OCI-LY7 (cell line): Measurements from ENCODE around the gene ENSA. TPM values are rescaled to one million over a fixed set of nuclear protein-coding genes. Genes with fewer than 3 reads are reported as not detected.
A peak's percentile ranks its signal among the peaks of the same experiment; 100 is the strongest.

Source experiments
- BruUV-seq: library from RNA; stranded (reverse); fragments of 400-500 nt; replicated peaks from 2 replicates; lab custom pipeline; 2021; lab: Mats Ljungman, UMichigan
- CTCF ChIA-PET: fragments of 300-600 bp; sonication (Branson Sonifier 250); formaldehyde crosslinking; loops from one replicate; lab custom pipeline; 2022; ENCODE audit warnings: antibody characterized with exemption; ENCODE audit not compliant: unreplicated experiment; lab: Charles Lee
- POLR2A ChIA-PET: fragments of 300-600 bp; sonication (Branson Sonifier 250); formaldehyde crosslinking; loops from one replicate; lab custom pipeline; 2022; ENCODE audit warnings: antibody characterized with exemption; lab: Charles Lee
- DNase-seq: peaks from one replicate; pipeline ENCODE4 v3.0.0-alpha.2; 2015; ENCODE audit warnings: low spot score
- H2AFZ ChIP-seq: fragments of 200-600 bp; sonication (generic), shearing (Covaris generic); 2 replicates; pipeline ENCODE4 v1.6.1; 2014; ENCODE audit warnings: mild to moderate bottlenecking, antibody characterized with exemption, low read length, moderate library complexity
- H3K27ac ChIP-seq: fragments of 200-600 bp; sonication (generic); 2 replicates; pipeline ENCODE4 v1.5.1; 2014; ENCODE audit warnings: mixed run types, low read depth, mild to moderate bottlenecking, moderate library complexity, low read length, inconsistent platforms; ENCODE audit not compliant: poor library complexity, severe bottlenecking
- H3K36me3 ChIP-seq: fragments of 200-600 bp; sonication (generic); 2 replicates; pipeline ENCODE4 v1.6.1; 2014; ENCODE audit warnings: mild to moderate bottlenecking, antibody characterized with exemption, low read length, moderate library complexity, mixed read lengths; ENCODE audit not compliant: insufficient read depth
- H3K4me1 ChIP-seq: fragments of 200-600 bp; sonication (generic); 2 replicates; pipeline ENCODE4 v1.5.1; 2014; ENCODE audit warnings: mild to moderate bottlenecking, low read length; ENCODE audit not compliant: insufficient read depth, poor library complexity, severe bottlenecking
- H3K4me2 ChIP-seq: fragments of 200-600 bp; sonication (generic); 2 replicates; pipeline ENCODE4 v1.6.1; 2014; ENCODE audit warnings: mild to moderate bottlenecking, low read length
- H3K4me3 ChIP-seq: fragments of 200-600 bp; sonication (generic); 2 replicates; pipeline ENCODE4 v1.5.1; 2014; ENCODE audit warnings: mild to moderate bottlenecking, low read depth, low read length; ENCODE audit not compliant: poor library complexity, severe bottlenecking
- H3K79me2 ChIP-seq: fragments of 200-600 bp; sonication (generic); 2 replicates; pipeline ENCODE4 v1.6.1; 2016; ENCODE audit warnings: low read depth, mild to moderate bottlenecking, low read length, moderate library complexity, mixed read lengths; ENCODE audit not compliant: insufficient read depth
- H3K9me2 ChIP-seq: fragments of 200-600 bp; sonication (generic); 2 replicates; pipeline ENCODE4 v1.6.1; 2016; ENCODE audit warnings: mild to moderate bottlenecking, low read length, mixed read lengths; ENCODE audit not compliant: insufficient read depth
- H3K9me3 ChIP-seq: fragments of 200-600 bp; sonication (generic); 2 replicates; pipeline ENCODE4 v1.6.1; 2014; ENCODE audit warnings: mild to moderate bottlenecking, mixed run types, low read length, mixed read lengths
- H4K20me1 ChIP-seq: fragments of 200-600 bp; sonication (generic); 2 replicates; pipeline ENCODE4 v1.6.1; 2014; ENCODE audit warnings: mild to moderate bottlenecking, antibody characterized with exemption, low read length, moderate library complexity, mixed read lengths; ENCODE audit not compliant: insufficient read depth
- CTCF ChIP-seq: fragments of 200-600 bp; sonication (generic); conservative IDR thresholded peaks from 2 replicates; pipeline ENCODE4 v1.5.1; 2014; ENCODE audit warnings: mild to moderate bottlenecking, antibody characterized with exemption, low read length, moderate library complexity, mixed read lengths
- EZH2phosphoT487 ChIP-seq: fragments of 200-600 bp; sonication (generic); IDR thresholded peaks from 2 replicates; pipeline ENCODE4 v1.6.1; 2018; ENCODE audit warnings: low read depth, borderline replicate concordance, mild to moderate bottlenecking, mixed run types, antibody characterized with exemption, low read length, moderate library complexity, mixed read lengths
- intact Hi-C: fragments of 100-400 bp; cut with micrococcal nuclease; formaldehyde crosslinking; loops from one replicate; pipeline ENCODE4 v1.10.0; 2022; ENCODE audit not compliant: unreplicated experiment
- small RNA-seq: library from RNA; depleted of rRNA; stranded (forward); fragments of <200 nt; gene quantifications from one replicate; pipeline ENCODE3, GENCODE V24; 2014
- total RNA-seq, 2 experiments: library from RNA; depleted of rRNA in 1 of 2; stranded (reverse); fragments of >200 nt in 1 of 2; shearing (Covaris generic) in 1 of 2; gene quantifications; 2 replicates each; pipeline ENCODE4 v1.2.3, GENCODE V29; 2014 to 2022

The ENSA gene
- total RNA-seq, 2 experiments from 2014 or later: 97.1 to 164 TPM

- no peak overlapping the region for H2AFZ ChIP-seq
- H4K20me1 ChIP-seq: peaks cover 39% of the 10 kb centered on the region
- CTCF ChIA-PET: interaction anchor here (0.8 kb wide), 1 partner anchor 9 kb away, joined by 5 read pairs; no protein-coding TSS in a partner anchor
- intact Hi-C loops: no loop called here
- peak overlapping the region; percentile 99 for H3K4me2 ChIP-seq
- peaks cover 79% of the 10 kb centered on the region for H3K4me1 ChIP-seq
- POLR2A ChIA-PET: interaction anchor here (13.8 kb wide), 1 partner anchor 9 kb away, joined by 260 read pairs; no protein-coding TSS in a partner anchor
- DNase-seq: peak; percentile 60
- H3K4me3 ChIP-seq: peak overlapping the region; percentile 49
- peaks cover 86% of the 10 kb centered on the region for H3K36me3 ChIP-seq
- H3K9me3 ChIP-seq: no peaks in the 10 kb centered on the region
- H3K79me2 ChIP-seq: peaks cover 88% of the 10 kb centered on the region
- BruUV-seq: no TSS peak
- TF ChIP-seq CTCF (no peak), EZH2phosphoT487 (no peak)
- no peaks in the 10 kb centered on the region for H3K9me2 ChIP-seq
- peak overlapping the region; percentile 85 for H3K27ac ChIP-seq
Measured at GRCh38 chr1:150572918-150573647, 56.3 kb downstream of the ENSA start.

Small RNA genes within 50 kb of the gene (small RNA-seq; reads per million reads assigned to genes)
- gene RF00015 (not detected), gene RF00561 (not detected)

Other genes with a start within 250 kb of the ENSA start
- gene TARS2, start 142.2 kb downstream of the ENSA start, total RNA-seq (2014; rRNA removed; shearing (Covaris generic)): 29.4 and 42.0 TPM in 2 replicates
- gene TARS2, start 142.2 kb downstream of the ENSA start, total RNA-seq (2022): 55.3 and 62.5 TPM in 2 replicates
- 0.70 and 2.0 TPM in 2 replicates for gene ECM1, start 121.5 kb downstream of the ENSA start, total RNA-seq (2014; rRNA removed; shearing (Covaris generic))
- 2.7 and 3.8 TPM in 2 replicates for gene ECM1, start 121.5 kb downstream of the ENSA start, total RNA-seq (2022)
- gene FALEC, start 113.9 kb downstream of the ENSA start, total RNA-seq (2014; rRNA removed; shearing (Covaris generic)): 0.47 and 2.8 TPM in 2 replicates
- 1.9 and 2.7 TPM in 2 replicates for gene FALEC, start 113.9 kb downstream of the ENSA start, total RNA-seq (2022)
- gene ADAMTSL4, start 80.2 kb downstream of the ENSA start, total RNA-seq (2014; rRNA removed; shearing (Covaris generic)): not detected in 2 replicates
- 0.24 TPM in 1 of 2 replicates, not detected in the other for gene ADAMTSL4, start 80.2 kb downstream of the ENSA start, total RNA-seq (2022)
- 102 and 125 TPM in 2 replicates for gene MCL1, start 50.0 kb downstream of the ENSA start, total RNA-seq (2014; rRNA removed; shearing (Covaris generic))
- 144 and 157 TPM in 2 replicates for gene MCL1, start 50.0 kb downstream of the ENSA start, total RNA-seq (2022)
- gene GOLPH3L, start 67.5 kb upstream of the ENSA start, total RNA-seq (2014; rRNA removed; shearing (Covaris generic)): 6.2 and 13.2 TPM in 2 replicates
- 28.4 and 29.0 TPM in 2 replicates for gene GOLPH3L, start 67.5 kb upstream of the ENSA start, total RNA-seq (2022)
- not detected in 2 replicates for gene HORMAD1, start 91.3 kb upstream of the ENSA start, total RNA-seq (2014; rRNA removed; shearing (Covaris generic))
- 0.22 and 0.89 TPM in 2 replicates for gene HORMAD1, start 91.3 kb upstream of the ENSA start, total RNA-seq (2022)
- gene CTSS, start 136.2 kb upstream of the ENSA start, total RNA-seq (2014; rRNA removed; shearing (Covaris generic)): 38.7 and 47.4 TPM in 2 replicates
- 40.6 and 42.6 TPM in 2 replicates for gene CTSS, start 136.2 kb upstream of the ENSA start, total RNA-seq (2022)
- gene CTSK, start 178.6 kb upstream of the ENSA start, total RNA-seq (2014; rRNA removed; shearing (Covaris generic)): 1.6 and 1.8 TPM in 2 replicates
- gene CTSK, start 178.6 kb upstream of the ENSA start, total RNA-seq (2022): 1.8 and 2.1 TPM in 2 replicates
- 14.1 and 21.9 TPM in 2 replicates for gene ARNT, start 247.0 kb upstream of the ENSA start, total RNA-seq (2014; rRNA removed; shearing (Covaris generic))
- 29.7 and 32.6 TPM in 2 replicates for gene ARNT, start 247.0 kb upstream of the ENSA start, total RNA-seq (2022)